OCI-LY7 (cell line): ENCODE results near the gene ITGA8. TPM values are rescaled to one million over a fixed set of nuclear protein-coding genes. Genes with fewer than 3 reads are reported as not detected.

Source experiments
- BruUV-seq: library from RNA; stranded (reverse); fragments of 400-500 nt; replicated peaks from 2 replicates; lab custom pipeline; 2021; lab: Mats Ljungman, UMichigan
- CTCF ChIA-PET: fragments of 300-600 bp; sonication (Branson Sonifier 250); formaldehyde crosslinking; loops from one replicate; lab custom pipeline; 2022; ENCODE audit warnings: antibody characterized with exemption; ENCODE audit not compliant: unreplicated experiment; lab: Charles Lee
- POLR2A ChIA-PET: fragments of 300-600 bp; sonication (Branson Sonifier 250); formaldehyde crosslinking; loops from one replicate; lab custom pipeline; 2022; ENCODE audit warnings: antibody characterized with exemption; lab: Charles Lee
- DNase-seq: peaks from one replicate; pipeline ENCODE4 v3.0.0-alpha.2; 2015; ENCODE audit warnings: low spot score
- H2AFZ ChIP-seq: fragments of 200-600 bp; sonication (generic), shearing (Covaris generic); 2 replicates; pipeline ENCODE4 v1.6.1; 2014; ENCODE audit warnings: mild to moderate bottlenecking, antibody characterized with exemption, low read length, moderate library complexity
- H3K27ac ChIP-seq: fragments of 200-600 bp; sonication (generic); 2 replicates; pipeline ENCODE4 v1.5.1; 2014; ENCODE audit warnings: mixed run types, low read depth, mild to moderate bottlenecking, moderate library complexity, low read length, inconsistent platforms; ENCODE audit not compliant: poor library complexity, severe bottlenecking
- H3K36me3 ChIP-seq: fragments of 200-600 bp; sonication (generic); 2 replicates; pipeline ENCODE4 v1.6.1; 2014; ENCODE audit warnings: mild to moderate bottlenecking, antibody characterized with exemption, low read length, moderate library complexity, mixed read lengths; ENCODE audit not compliant: insufficient read depth
- H3K4me1 ChIP-seq: fragments of 200-600 bp; sonication (generic); 2 replicates; pipeline ENCODE4 v1.5.1; 2014; ENCODE audit warnings: mild to moderate bottlenecking, low read length; ENCODE audit not compliant: insufficient read depth, poor library complexity, severe bottlenecking
- H3K4me2 ChIP-seq: fragments of 200-600 bp; sonication (generic); 2 replicates; pipeline ENCODE4 v1.6.1; 2014; ENCODE audit warnings: mild to moderate bottlenecking, low read length
- H3K4me3 ChIP-seq: fragments of 200-600 bp; sonication (generic); 2 replicates; pipeline ENCODE4 v1.5.1; 2014; ENCODE audit warnings: mild to moderate bottlenecking, low read depth, low read length; ENCODE audit not compliant: poor library complexity, severe bottlenecking
- H3K79me2 ChIP-seq: fragments of 200-600 bp; sonication (generic); 2 replicates; pipeline ENCODE4 v1.6.1; 2016; ENCODE audit warnings: low read depth, mild to moderate bottlenecking, low read length, moderate library complexity, mixed read lengths; ENCODE audit not compliant: insufficient read depth
- H3K9me2 ChIP-seq: fragments of 200-600 bp; sonication (generic); 2 replicates; pipeline ENCODE4 v1.6.1; 2016; ENCODE audit warnings: mild to moderate bottlenecking, low read length, mixed read lengths; ENCODE audit not compliant: insufficient read depth
- H3K9me3 ChIP-seq: fragments of 200-600 bp; sonication (generic); 2 replicates; pipeline ENCODE4 v1.6.1; 2014; ENCODE audit warnings: mild to moderate bottlenecking, mixed run types, low read length, mixed read lengths
- H4K20me1 ChIP-seq: fragments of 200-600 bp; sonication (generic); 2 replicates; pipeline ENCODE4 v1.6.1; 2014; ENCODE audit warnings: mild to moderate bottlenecking, antibody characterized with exemption, low read length, moderate library complexity, mixed read lengths; ENCODE audit not compliant: insufficient read depth
- EZH2phosphoT487 ChIP-seq: fragments of 200-600 bp; sonication (generic); IDR thresholded peaks from 2 replicates; pipeline ENCODE4 v1.6.1; 2018; ENCODE audit warnings: low read depth, borderline replicate concordance, mild to moderate bottlenecking, mixed run types, antibody characterized with exemption, low read length, moderate library complexity, mixed read lengths
- intact Hi-C: fragments of 100-400 bp; cut with micrococcal nuclease; formaldehyde crosslinking; loops from one replicate; pipeline ENCODE4 v1.10.0; 2022; ENCODE audit not compliant: unreplicated experiment
- total RNA-seq, 2 experiments: library from RNA; depleted of rRNA in 1 of 2; stranded (reverse); fragments of >200 nt in 1 of 2; shearing (Covaris generic) in 1 of 2; gene quantifications; 2 replicates each; pipeline ENCODE4 v1.2.3, GENCODE V29; 2014 to 2022
- TF ChIP-seq, protein P1 (sequence below): fragments of 200-600 bp; sonication (generic); conservative IDR thresholded peaks from 2 replicates; pipeline ENCODE4 v1.5.1; 2014; ENCODE audit warnings: mild to moderate bottlenecking, antibody characterized with exemption, low read length, moderate library complexity, mixed read lengths

The ITGA8 gene
- total RNA-seq, 2 experiments from 2014 or later = not detected

- H4K20me1 ChIP-seq = no peaks in the 10 kb centered on the region
- H3K36me3 ChIP-seq = no peaks in the 10 kb centered on the region
- no peak overlapping the region for H3K4me2 ChIP-seq
- no peaks in the 10 kb centered on the region for H3K9me2 ChIP-seq
- ChIA-PET CTCF (no interaction called here), POLR2A (no interaction called here)
- no peak overlapping the region for H3K27ac ChIP-seq
- intact Hi-C loops = loop anchor here (10.0 kb wide), 1 partner anchor 276 kb away; no protein-coding TSS in a partner anchor
- TF ChIP-seq EZH2phosphoT487 = no peak
- TF ChIP-seq, protein P1, sequence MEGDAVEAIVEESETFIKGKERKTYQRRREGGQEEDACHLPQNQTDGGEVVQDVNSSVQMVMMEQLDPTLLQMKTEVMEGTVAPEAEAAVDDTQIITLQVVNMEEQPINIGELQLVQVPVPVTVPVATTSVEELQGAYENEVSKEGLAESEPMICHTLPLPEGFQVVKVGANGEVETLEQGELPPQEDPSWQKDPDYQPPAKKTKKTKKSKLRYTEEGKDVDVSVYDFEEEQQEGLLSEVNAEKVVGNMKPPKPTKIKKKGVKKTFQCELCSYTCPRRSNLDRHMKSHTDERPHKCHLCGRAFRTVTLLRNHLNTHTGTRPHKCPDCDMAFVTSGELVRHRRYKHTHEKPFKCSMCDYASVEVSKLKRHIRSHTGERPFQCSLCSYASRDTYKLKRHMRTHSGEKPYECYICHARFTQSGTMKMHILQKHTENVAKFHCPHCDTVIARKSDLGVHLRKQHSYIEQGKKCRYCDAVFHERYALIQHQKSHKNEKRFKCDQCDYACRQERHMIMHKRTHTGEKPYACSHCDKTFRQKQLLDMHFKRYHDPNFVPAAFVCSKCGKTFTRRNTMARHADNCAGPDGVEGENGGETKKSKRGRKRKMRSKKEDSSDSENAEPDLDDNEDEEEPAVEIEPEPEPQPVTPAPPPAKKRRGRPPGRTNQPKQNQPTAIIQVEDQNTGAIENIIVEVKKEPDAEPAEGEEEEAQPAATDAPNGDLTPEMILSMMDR = no peak
- no peaks in the 10 kb centered on the region for H3K9me3 ChIP-seq
- no peaks in the 10 kb centered on the region for H3K4me1 ChIP-seq
- no peak for DNase-seq
- H3K79me2 ChIP-seq = no peaks in the 10 kb centered on the region
- no TSS peak for BruUV-seq
- no peak overlapping the region for H2AFZ ChIP-seq
- H3K4me3 ChIP-seq = no peak overlapping the region
These were observed 9.3 kb downstream of the ITGA8 start for GRCh38 chr10:15710455-15710854.

DNA sequence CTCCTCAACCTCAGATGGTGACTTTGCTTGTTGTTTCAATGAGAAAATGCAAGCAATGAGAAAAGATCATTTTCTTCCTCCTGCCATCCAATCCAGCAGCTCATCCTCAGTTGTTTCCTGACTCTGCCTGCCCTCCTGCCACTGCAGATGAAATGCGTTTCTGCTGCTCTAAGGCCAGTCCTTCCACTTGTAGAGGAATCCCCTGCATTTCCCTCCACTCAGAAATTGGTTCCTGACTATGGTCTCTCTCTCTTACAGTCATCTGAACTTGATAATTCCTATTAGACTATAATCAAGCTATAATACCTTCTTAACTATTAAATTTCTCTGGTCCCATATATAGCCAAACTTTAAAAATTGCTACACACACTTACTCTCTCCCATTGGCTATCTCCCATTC is 14.4 kb downstream of the ITGA8 start:
- no peak for DNase-seq
- H4K20me1 ChIP-seq = no peaks in the 10 kb centered on the region
- H3K9me2 ChIP-seq = no peaks in the 10 kb centered on the region
- no peak overlapping the region for H2AFZ ChIP-seq
- no peaks in the 10 kb centered on the region for H3K9me3 ChIP-seq
- no TSS peak for BruUV-seq
- intact Hi-C loops = no loop called here
- H3K27ac ChIP-seq = no peak overlapping the region
- TF ChIP-seq, protein P1 = no peak
- H3K4me3 ChIP-seq = no peak overlapping the region
- H3K4me1 ChIP-seq = no peaks in the 10 kb centered on the region
- no peaks in the 10 kb centered on the region for H3K36me3 ChIP-seq
- CTCF ChIA-PET = no interaction called here
- no peak overlapping the region for H3K4me2 ChIP-seq
- POLR2A ChIA-PET = no interaction called here
- no peaks in the 10 kb centered on the region for H3K79me2 ChIP-seq

DNA sequence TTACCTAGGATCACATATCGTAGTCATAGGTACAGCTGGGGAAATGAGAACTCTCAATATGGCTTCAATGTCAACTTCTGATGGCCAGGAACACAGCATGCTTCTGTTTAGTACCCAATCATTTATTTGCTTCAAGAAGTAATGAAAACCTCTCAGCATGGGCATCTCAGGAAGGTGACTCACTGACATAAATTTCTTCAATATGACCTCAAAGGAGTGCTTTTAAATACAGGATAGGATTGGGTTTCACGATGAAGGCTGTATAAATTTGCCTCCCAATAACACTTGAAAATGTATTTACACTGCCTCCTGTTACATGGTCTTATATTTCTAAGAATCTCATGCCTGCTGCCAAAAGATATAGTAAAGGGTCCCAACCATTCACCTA is 15.1 kb downstream of the ITGA8 start:
- no peak for DNase-seq
- Histone ChIP-seq H3K4me1 (no peaks in the 10 kb centered on the region), H3K4me3 (no peak overlapping the region), H4K20me1 (no peaks in the 10 kb centered on the region), H3K79me2 (no peaks in the 10 kb centered on the region), H3K9me3 (no peaks in the 10 kb centered on the region), H3K27ac (no peak overlapping the region), H3K4me2 (no peak overlapping the region), H2AFZ (no peak overlapping the region), H3K9me2 (no peaks in the 10 kb centered on the region), H3K36me3 (no peaks in the 10 kb centered on the region)
- BruUV-seq = no TSS peak
- intact Hi-C loops = no loop called here
- TF ChIP-seq EZH2phosphoT487 = no peak
- TF ChIP-seq, protein P1 = no peak
- ChIA-PET POLR2A (no interaction called here), CTCF (no interaction called here)
